WTC11 (cell line): ENCODE measurements around the gene DLX1. TPM values are rescaled to one million over a fixed set of nuclear protein-coding genes. Genes with fewer than 3 reads are reported as not detected.
"Not testable (repeated sequence)": the region's sequence is repeated elsewhere in the genome, so short reads cannot be mapped to it uniquely, and the experiment has no call there.

Experiments
- ATAC-seq: fragments of 200-7000 bp; cut with Tn5 transposase; 2 replicates; pipeline ENCODE4 v1.10.0; 2021; ENCODE audit warnings: mild to moderate bottlenecking, moderate library complexity
- CTCF ChIA-PET: fragments of 300-600 bp; sonication (Branson Sonifier 250); formaldehyde crosslinking; loops from one replicate; lab custom pipeline; 2021; ENCODE audit warnings: antibody characterized with exemption; lab: Charles Lee
- POLR2A ChIA-PET: fragments of 350-600 bp; sonication (Branson Sonifier 250); formaldehyde crosslinking; loops from one replicate; lab custom pipeline; 2021; ENCODE audit warnings: antibody characterized with exemption; lab: Charles Lee
- DNase-seq: peaks from one replicate; pipeline ENCODE4 v3.0.0; 2021; ENCODE audit warnings: low spot score
- H3K27ac Mint-ChIP-seq: 2 replicates; pipeline ENCODE4 v1.8.0; 2021; ENCODE audit warnings: mixed read lengths
- H3K27me3 Mint-ChIP-seq: 2 replicates; pipeline ENCODE4 v1.8.0; 2021; ENCODE audit warnings: low read depth, mild to moderate bottlenecking, moderate library complexity, mixed read lengths
- H3K36me3 Mint-ChIP-seq: 2 replicates; pipeline ENCODE4 v1.8.0; 2021; ENCODE audit warnings: mixed read lengths
- H3K4me1 Mint-ChIP-seq: 2 replicates; pipeline ENCODE4 v1.8.0; 2022; ENCODE audit warnings: mixed read lengths
- H3K4me3 Mint-ChIP-seq: 2 replicates; pipeline ENCODE4 v1.8.0; 2021; ENCODE audit warnings: mild to moderate bottlenecking, moderate library complexity, mixed read lengths
- H3K9me3 Mint-ChIP-seq: 2 replicates; pipeline ENCODE4 v1.8.0; 2021; ENCODE audit warnings: mixed read lengths
- AR ChIP-seq: fragments of 250-450 bp; sonication (Bioruptor Pico); IDR thresholded peaks from 2 replicates; pipeline ENCODE4 v1.9.0; 2021; ENCODE audit warnings: mild to moderate bottlenecking
- ATF2 ChIP-seq: sonication (generic); formaldehyde crosslinking; IDR thresholded peaks from 2 replicates; pipeline ENCODE4 v1.8.1; 2022; ENCODE audit warnings: low read depth, missing genetic modification reagents, borderline replicate concordance
- CDX4 ChIP-seq: fragments of 250-450 bp; sonication (Bioruptor Pico); IDR thresholded peaks from 2 replicates; pipeline ENCODE4 v1.9.0; 2021; ENCODE audit warnings: moderate library complexity, mild to moderate bottlenecking, inconsistent platforms, borderline replicate concordance
- ERG ChIP-seq: fragments of 250-450 bp; sonication (Bioruptor Pico); IDR thresholded peaks from 2 replicates; pipeline ENCODE4 v1.8.0; 2021; ENCODE audit warnings: mild to moderate bottlenecking
- ESRRA ChIP-seq: sonication (generic); formaldehyde crosslinking; IDR thresholded peaks from 2 replicates; pipeline ENCODE4 v1.8.1; 2022; ENCODE audit warnings: mild to moderate bottlenecking, missing genetic modification reagents, borderline replicate concordance
- ETV6 ChIP-seq: sonication (generic); formaldehyde crosslinking; IDR thresholded peaks from 2 replicates; pipeline ENCODE4 v1.8.1; 2022; ENCODE audit warnings: mild to moderate bottlenecking, missing genetic modification reagents
- OVOL2 ChIP-seq: fragments of 250-450 bp; sonication (Bioruptor Pico); IDR thresholded peaks from 2 replicates; pipeline ENCODE4 v1.9.0; 2021; ENCODE audit warnings: mild to moderate bottlenecking, borderline replicate concordance
- TEAD4 ChIP-seq: sonication (generic); formaldehyde crosslinking; IDR thresholded peaks from 2 replicates; pipeline ENCODE4 v1.8.0; 2022; ENCODE audit warnings: mild to moderate bottlenecking, missing genetic modification reagents
- USF1 ChIP-seq: sonication (generic); formaldehyde crosslinking; IDR thresholded peaks from 2 replicates; pipeline ENCODE4 v1.8.0; 2022; ENCODE audit warnings: mild to moderate bottlenecking, missing genetic modification reagents
- ZNF121 ChIP-seq: sonication (generic); formaldehyde crosslinking; IDR thresholded peaks from 2 replicates; pipeline ENCODE4 v1.8.0; 2023; ENCODE audit warnings: missing genetic modification reagents
- ZNF138 ChIP-seq: sonication (generic); formaldehyde crosslinking; conservative IDR thresholded peaks from 2 replicates; pipeline ENCODE4 v1.8.1; 2022; ENCODE audit warnings: mild to moderate bottlenecking, moderate library complexity, missing genetic modification reagents
- ZNF512 ChIP-seq: sonication (generic); formaldehyde crosslinking; IDR thresholded peaks from 2 replicates; pipeline ENCODE4 v1.8.1; 2022; ENCODE audit warnings: missing genetic modification reagents, borderline replicate concordance
- total RNA-seq: library from RNA; stranded (reverse); gene quantifications from 3 replicates; pipeline ENCODE4 v1.2.3, GENCODE V29; 2021

Gene DLX1
- total RNA-seq, 1 experiment from 2014 or later: not detected

GRCh38 chr2:172056293-172056692, 29.0 kb upstream of the DLX1 start:
- DNase-seq: no peak
- Mint-ChIP-seq H3K27me3 (no peaks in the 10 kb centered on the region), H3K4me3 (no peak overlapping the region), H3K27ac (no peak overlapping the region), H3K36me3 (no peaks in the 10 kb centered on the region), H3K4me1 (peaks cover 7% of the 10 kb centered on the region; the same call in 1 of the 2 replicates), H3K9me3 (no peaks in the 10 kb centered on the region)
- TF ChIP-seq ESRRA (CRISPR knock-in tag) (no peak), AR (CRISPR knock-in tag) (no peak), OVOL2 (CRISPR knock-in tag) (no peak), TEAD4 (CRISPR knock-in tag) (no peak), ZNF512 (CRISPR knock-in tag) (no peak), ATF2 (CRISPR knock-in tag) (no peak)
- ChIA-PET POLR2A (no interaction called here), CTCF (interaction anchor here (0.8 kb wide), 1 partner anchor 9 kb away, joined by 3 read pairs; no protein-coding TSS in a partner anchor)
- ATAC-seq: no peak

GRCh38 chr2:172058660-172059059, 26.6 kb upstream of the DLX1 start:
- H3K4me3 Mint-ChIP-seq: no peak overlapping the region
- no peaks in the 10 kb centered on the region for H3K9me3 Mint-ChIP-seq
- H3K4me1 Mint-ChIP-seq: no peaks in the 10 kb centered on the region
- H3K36me3 Mint-ChIP-seq: no peaks in the 10 kb centered on the region
- ChIA-PET CTCF (no interaction called here), POLR2A (no interaction called here)
- H3K27me3 Mint-ChIP-seq: no peaks in the 10 kb centered on the region
- no peak for DNase-seq
- ATAC-seq: no peak
- H3K27ac Mint-ChIP-seq: no peak overlapping the region
- TF ChIP-seq CDX4: no peak
- TF ChIP-seq ZNF138: no peak
- TF ChIP-seq ETV6 (CRISPR knock-in tag): no peak
- no peak for TF ChIP-seq USF1
- no peak for TF ChIP-seq ERG

- H3K4me3 Mint-ChIP-seq, DNase-seq, H3K9me3 Mint-ChIP-seq, H3K27me3 Mint-ChIP-seq, ATAC-seq, H3K27ac Mint-ChIP-seq, H3K4me1 Mint-ChIP-seq, H3K36me3 Mint-ChIP-seq: not testable (repeated sequence)
- ChIA-PET CTCF (interaction anchor here (0.9 kb wide), 1 partner anchor 67 kb away, joined by 5 read pairs; no protein-coding TSS in a partner anchor), POLR2A (interaction anchor here (0.7 kb wide), 1 partner anchor 501 kb away, joined by 4 read pairs; no protein-coding TSS in a partner anchor)
- 0 out of 2 replicates have a peak, but pooled peaks have one; percentile 28 for TF ChIP-seq ZNF121
These were observed 25.2 kb upstream of the DLX1 start for GRCh38 chr2:172060118-172060517.
